ENCODE data around the gene GAGE2A.

- TF ChIP-seq CTCF (IDR thresholded peaks at IDR 0.05; ENCODE audit: low read depth, low read length) (no peak), MYC (IDR thresholded peaks at IDR 0.05; ENCODE audit: low read depth, low read length) (no peak), POLR2A (IDR thresholded peaks at IDR 0.05; ENCODE audit: extremely low read depth, insufficient read length) (no peak)
Measured at GRCh38 chrX:49644991-49645637, 55.8 kb downstream of the GAGE2A start.

All from NB4 (cell line).